Lower leg skin (tissue), 4 donors: ENCODE measurements around the gene HS6ST2. TPM values are rescaled to one million over a fixed set of nuclear protein-coding genes. Genes with fewer than 3 reads are reported as not detected.

Experiments used
- DNase-seq, 2 donors: peaks; one replicate each; pipeline ENCODE4 v3.0.0-alpha.2; 2019; ENCODE audit warnings: low spot score in 2 of 2
- H3K4me3 ChIP-seq: fragments of 200-600 bp; sonication (generic); 2 replicates; pipeline ENCODE4 v1.5.1; 2017; ENCODE audit warnings: mild to moderate bottlenecking, low read depth; ENCODE audit not compliant: poor library complexity, severe bottlenecking
- CTCF ChIP-seq, 3 donors: fragments of 450-650 bp; IDR thresholded peaks; one replicate each; pipeline ENCODE4 v1.5.1; 2016; ENCODE audit warnings: antibody characterized with exemption in 3 of 3, mild to moderate bottlenecking in 3 of 3, moderate library complexity in 2 of 3
- POLR2A ChIP-seq, 2 donors: fragments of 450-650 bp; IDR thresholded peaks; one replicate each; pipeline ENCODE4 v1.6.1; 2016 to 2017; ENCODE audit warnings: antibody characterized with exemption in 2 of 2, mild to moderate bottlenecking in 1 of 2, moderate library complexity in 1 of 2
- WGBS, 2 donors: methylation state at CpG; one replicate each; pipeline ENCODE4 v1.1.5; 2018; 5-methylcytosine and 5-hydroxymethylcytosine counted together
- intact Hi-C: fragments of 100-400 bp; cut with DNase I; formaldehyde crosslinking; loops from one replicate; pipeline ENCODE4 v1.15.0; 2023; ENCODE audit warnings: low total_unique reads
- total RNA-seq, 4 donors: library from RNA; depleted of rRNA; stranded (reverse); fragments of >200 nt; gene quantifications; one replicate each; pipeline ENCODE4 v1.1.0, GENCODE V29; 2016

Gene HS6ST2
- total RNA-seq, 4 donors from 2014 or later = 0.17 to 0.29 TPM; not detected in 2

- 82 to 93% methylated on average over 2 of the region's 2 CpGs for WGBS, 2 donors
- intact Hi-C loops = no loop called here
- H3K4me3 ChIP-seq = no peak overlapping the region
- no peak for DNase-seq
- no peak for TF ChIP-seq CTCF (IDR thresholded peaks at IDR 0.05)
- no peak for TF ChIP-seq POLR2A (IDR thresholded peaks at IDR 0.05)
Measured at GRCh38 chrX:132665676-132666075, 292.8 kb downstream of the HS6ST2 start.

- no peak overlapping the region for H3K4me3 ChIP-seq
- 65 to 87% methylated on average over 3 of the region's 3 CpGs for WGBS, 2 donors
- no peak for TF ChIP-seq CTCF (IDR thresholded peaks at IDR 0.05)
- no peak for TF ChIP-seq POLR2A (IDR thresholded peaks at IDR 0.05)
- no peak for DNase-seq
- intact Hi-C loops = no loop called here
Measured at GRCh38 chrX:132664273-132664672, 294.2 kb downstream of the HS6ST2 start.

GRCh38 chrX:132662844-132663243 is 295.6 kb downstream of the HS6ST2 start:
- H3K4me3 ChIP-seq = no peak overlapping the region
- WGBS, 2 donors = 39 to 67% methylated on average over 2 of the region's 2 CpGs
- TF ChIP-seq CTCF (IDR thresholded peaks at IDR 0.05) (no peak), POLR2A (IDR thresholded peaks at IDR 0.05) (no peak)
- intact Hi-C loops = no loop called here
- DNase-seq = no peak

- WGBS, 2 donors = 65 to 74% methylated on average over 5 of the region's 5 CpGs
- no peak for DNase-seq
- TF ChIP-seq POLR2A (IDR thresholded peaks at IDR 0.05) (no peak), CTCF (IDR thresholded peaks at IDR 0.05) (no peak)
- intact Hi-C loops = no loop called here
- H3K4me3 ChIP-seq = no peak overlapping the region
Measured at GRCh38 chrX:132657876-132658275, 300.6 kb downstream of the HS6ST2 start.

GRCh38 chrX:132652871-132653270 is 305.6 kb downstream of the HS6ST2 start:
- WGBS, 2 donors = 61 to 77% methylated on average over 4 of the region's 4 CpGs
- TF ChIP-seq CTCF (IDR thresholded peaks at IDR 0.05) (no peak), POLR2A (IDR thresholded peaks at IDR 0.05) (no peak)
- no peak for DNase-seq
- no peak overlapping the region for H3K4me3 ChIP-seq
- intact Hi-C loops = loop anchor here (5.0 kb wide), 1 partner anchor 1971 kb away; no protein-coding TSS in a partner anchor

GRCh38 chrX:132651421-132652086 is 306.9 kb downstream of the HS6ST2 start:
- no peak for DNase-seq
- TF ChIP-seq CTCF (IDR thresholded peaks at IDR 0.05) (no peak), POLR2A (IDR thresholded peaks at IDR 0.05) (no peak)
- WGBS, 2 donors = 70 to 80% methylated on average over 2 of the region's 2 CpGs
- no peak overlapping the region for H3K4me3 ChIP-seq
- intact Hi-C loops = loop anchor here (5.0 kb wide), 1 partner anchor 1969 kb away; no protein-coding TSS in a partner anchor
